Right atrium auricular region (tissue), 2 donors: ENCODE data around the gene ZFY. TPM values are rescaled to one million over a fixed set of nuclear protein-coding genes. Genes with fewer than 3 reads are reported as not detected.

Source experiments
- total RNA-seq, 2 donors: library from RNA; depleted of rRNA; stranded (reverse); fragments of >200 nt; gene quantifications; one replicate each; pipeline ENCODE4 v1.1.0, GENCODE V29; 2016

Gene ZFY
- total RNA-seq, 2 donors from 2014 or later = not detected

Other genes starting within 250 kb of the ZFY start
- gene SRY, start 147.7 kb upstream of the ZFY start, total RNA-seq = not detected
- not detected for gene RPS4Y1, start 93.8 kb upstream of the ZFY start, total RNA-seq